GM04503 (cell line): Measurements from ENCODE around the gene THAP5.

Experiments used
- DNase-seq: peaks from one replicate; pipeline ENCODE4 v3.0.0-alpha.2; 2012; ENCODE audit warnings: low read depth

Gene THAP5

DNA sequence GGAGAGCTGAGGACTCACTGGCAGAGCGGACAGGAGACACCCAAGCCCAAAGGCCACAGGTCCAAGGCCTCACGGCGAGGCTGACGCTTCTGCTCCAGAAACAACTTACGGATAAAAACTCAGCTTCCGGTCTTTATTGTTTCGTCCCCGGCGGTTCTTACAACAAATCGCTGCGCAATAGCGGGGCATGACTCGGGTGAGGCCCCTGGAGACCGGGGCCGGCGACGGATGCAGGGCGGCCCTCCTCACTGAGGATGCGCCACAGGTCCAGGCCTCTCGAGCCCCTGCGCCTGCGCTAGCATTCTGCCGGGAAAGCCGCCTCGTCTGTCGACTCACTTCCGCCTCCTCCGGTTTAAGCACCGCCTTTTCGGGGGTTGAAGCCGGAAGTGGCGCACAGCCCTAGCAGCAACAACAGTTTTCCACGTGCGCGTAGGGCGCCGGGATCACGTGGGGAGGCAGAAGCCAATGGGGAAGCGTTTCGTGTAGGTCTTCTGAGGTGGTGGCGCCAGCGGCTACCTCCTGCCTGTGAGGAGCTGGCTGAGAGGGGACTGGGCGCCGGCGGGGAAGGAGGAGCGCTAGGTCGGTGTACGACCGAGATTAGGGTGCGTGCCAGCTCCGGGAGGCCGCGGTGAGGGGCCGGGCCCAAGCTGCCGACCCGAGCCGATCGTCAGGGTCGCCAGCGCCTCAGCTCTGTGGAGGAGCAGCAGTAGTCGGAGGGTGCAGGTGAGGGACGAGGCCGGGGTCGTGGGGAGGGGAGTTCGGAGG, at the start of gene THAP5, which contains the start of gene DNAJB9:
THAP5 (minus strand) TSS at position 326 of the 765 bp plus-strand sequence; CDS start at position 189, 137 bp downstream.
DNAJB9 (plus strand) TSS at position 494 of the 765 bp plus-strand sequence. CDS start 1,853 bp downstream, outside the sequence.
- DNase-seq: peak; percentile 95

- DNase-seq: no peak
These were observed 48.5 kb upstream of the THAP5 start for GRCh38 chr7:108618056-108618455.

DNA sequence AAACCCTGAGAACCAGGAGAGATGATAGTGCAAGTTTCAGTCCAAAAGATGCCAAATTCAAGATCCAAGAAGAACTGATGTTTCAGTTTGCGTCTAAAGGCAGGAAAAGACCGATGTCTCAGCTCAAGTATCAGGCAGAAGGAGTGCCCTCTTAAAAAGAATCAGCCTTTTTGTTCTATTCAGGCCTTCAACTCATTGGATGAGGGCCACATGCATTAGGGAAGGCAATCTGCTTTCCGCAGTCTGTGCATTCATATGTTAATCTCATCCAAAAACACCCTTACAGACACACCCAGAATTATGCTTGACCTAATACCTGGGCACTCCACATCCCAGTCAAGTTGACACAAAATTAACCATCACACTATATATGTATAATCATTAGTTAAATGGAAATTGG, 45.4 kb upstream of the THAP5 start:
- no peak for DNase-seq

GRCh38 chr7:108613949-108614381, 44.5 kb upstream of the THAP5 start:
- DNase-seq: no peak

DNA sequence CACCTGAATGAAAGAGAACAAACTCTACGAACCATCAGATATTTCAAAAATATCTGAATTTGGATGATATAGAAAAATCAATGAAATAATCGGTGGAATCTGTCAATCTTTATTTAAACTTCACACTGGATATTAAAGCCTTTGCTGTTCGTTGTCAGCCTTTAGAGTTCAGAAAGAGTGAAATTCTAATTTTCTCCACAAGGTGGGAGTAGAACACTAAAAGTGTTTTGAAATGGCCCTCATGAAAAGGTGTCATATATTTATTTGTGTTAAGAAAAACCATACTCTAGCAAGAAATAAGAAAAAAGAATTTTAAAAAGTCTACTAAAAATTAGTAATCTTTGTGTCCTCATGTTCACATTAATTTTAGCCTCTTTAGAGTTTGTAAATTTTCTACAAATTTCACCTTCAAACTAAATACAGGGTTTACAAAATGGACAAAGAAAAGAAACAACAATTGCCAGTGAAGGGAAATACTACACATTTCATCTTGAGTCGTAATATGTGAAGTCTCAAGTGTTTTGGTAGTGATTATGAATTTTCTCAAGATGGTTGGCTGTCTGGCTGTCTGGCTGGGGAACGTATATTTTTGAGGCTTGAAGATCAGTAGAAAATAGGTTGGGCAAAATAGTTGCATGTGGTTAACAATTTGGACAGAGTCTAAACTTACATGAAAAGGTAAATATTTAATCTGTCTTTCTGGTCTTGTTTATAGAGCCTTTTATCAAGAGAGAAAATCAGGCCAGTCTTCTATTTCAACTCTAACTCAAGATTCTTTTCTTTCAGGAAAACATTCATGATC, 43.8 kb upstream of the THAP5 start:
- DNase-seq: no peak

DNA sequence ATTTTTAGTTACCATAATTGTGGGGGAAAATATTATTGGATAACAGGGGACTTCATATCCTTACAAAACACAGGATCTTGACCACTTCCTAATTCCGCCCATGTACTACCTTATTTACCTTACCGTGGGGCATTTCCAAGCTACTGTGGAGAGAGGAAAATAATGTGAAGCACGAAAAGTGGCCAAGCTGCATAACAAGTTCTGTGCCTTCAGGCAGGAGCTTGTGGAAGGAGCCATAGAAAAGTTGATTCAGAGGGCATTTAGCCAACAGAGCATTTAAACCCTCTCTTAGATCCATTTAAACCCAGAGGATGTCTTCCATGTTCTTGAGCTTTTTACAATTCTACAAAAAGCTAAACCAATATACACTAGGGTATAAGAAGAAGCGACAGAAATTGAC, 41.8 kb upstream of the THAP5 start:
- DNase-seq: no peak

DNA sequence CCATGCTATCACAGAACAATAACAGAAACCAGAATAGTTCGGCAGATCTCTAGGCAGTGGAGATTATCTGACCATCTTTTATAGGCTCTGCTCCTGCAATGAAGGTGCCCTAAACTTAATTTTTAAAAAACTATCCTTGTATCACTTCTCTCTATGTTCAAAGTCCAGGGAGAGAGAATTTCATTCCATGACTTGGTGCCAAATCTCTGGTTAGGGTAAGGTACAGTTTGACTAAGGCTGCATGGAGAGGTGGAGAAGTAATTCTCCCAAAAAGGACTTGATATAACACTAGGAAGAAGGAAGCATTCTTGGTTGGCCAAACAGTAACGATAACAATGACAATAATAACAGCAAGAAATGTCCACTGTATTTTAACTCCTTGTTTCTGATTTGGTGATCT, 40.1 kb upstream of the THAP5 start:
- DNase-seq: no peak

GRCh38 chr7:108605559-108606201, 36.2 kb upstream of the THAP5 start:
- no peak for DNase-seq

GRCh38 chr7:108604307-108605077, 35.0 kb upstream of the THAP5 start:
- no peak for DNase-seq

DNA sequence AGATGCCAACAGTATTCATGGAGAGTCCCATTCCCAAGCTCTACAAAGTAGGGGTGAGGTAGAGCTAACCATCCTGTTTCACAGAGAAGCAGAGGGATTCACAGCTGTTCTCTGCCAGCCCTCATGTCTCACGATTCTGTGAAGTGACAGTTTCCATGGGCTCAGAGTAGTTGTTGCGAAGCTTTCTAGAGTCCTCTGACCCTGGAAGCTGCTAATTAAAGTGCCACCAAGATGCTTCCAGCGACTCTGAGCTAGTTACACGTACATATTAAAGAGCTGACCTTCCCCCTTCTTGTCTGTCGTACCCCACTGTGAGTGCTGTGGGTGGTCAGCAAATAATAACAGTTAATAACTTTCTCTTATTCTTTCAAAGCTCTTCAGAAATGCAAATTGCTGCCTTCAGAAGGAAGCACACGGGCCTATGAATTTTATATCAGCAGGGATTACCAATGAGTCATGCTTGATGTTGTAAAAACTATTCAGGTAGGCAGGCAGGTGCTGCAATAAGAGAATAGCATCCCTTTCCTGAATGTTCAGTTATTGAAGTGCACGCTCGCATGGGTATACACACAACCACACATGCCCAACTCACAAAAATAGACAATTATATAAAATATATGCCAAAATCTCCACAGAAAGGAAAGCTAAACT, 34.3 kb upstream of the THAP5 start:
- no peak for DNase-seq

DNA sequence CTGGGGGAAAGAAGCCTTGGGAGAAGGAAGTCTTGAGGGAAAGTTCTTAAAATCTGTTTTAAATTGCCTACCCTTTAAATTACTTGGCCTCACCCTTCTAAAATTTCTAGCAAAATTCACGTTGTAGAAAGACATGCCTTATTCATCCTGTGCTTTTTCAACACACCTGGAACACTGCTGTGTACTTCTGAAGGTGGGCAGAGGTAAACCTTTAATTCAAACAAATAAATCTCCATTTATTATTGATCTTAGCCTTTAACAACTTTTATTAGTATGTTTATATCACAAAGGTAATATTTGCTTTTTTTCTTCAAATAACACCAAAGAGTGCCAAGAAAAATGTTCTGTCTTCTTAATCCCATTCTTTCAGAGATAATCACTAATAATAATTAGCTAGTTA, 30.9 kb upstream of the THAP5 start:
- no peak for DNase-seq

GRCh38 chr7:108598914-108599580, 29.5 kb upstream of the THAP5 start:
- no peak for DNase-seq

DNA sequence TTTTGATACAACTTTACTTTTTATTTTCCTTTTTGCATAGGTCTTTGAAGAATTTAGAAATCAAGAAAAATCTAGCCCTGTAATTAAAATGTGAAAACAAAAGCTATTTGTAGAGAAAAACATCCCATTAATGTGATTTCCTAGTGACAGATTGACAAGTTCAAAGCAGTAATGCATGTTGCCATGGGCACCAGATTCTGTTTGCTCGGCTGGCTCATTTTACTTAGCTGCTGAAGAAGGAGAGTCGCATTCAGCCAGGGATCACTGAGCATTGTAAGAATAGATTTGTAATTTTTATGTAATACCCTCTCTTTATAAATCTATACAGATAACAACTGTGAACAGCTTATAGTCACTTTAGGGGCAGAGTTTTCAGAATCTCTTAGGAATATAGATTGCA, 28.6 kb upstream of the THAP5 start:
- no peak for DNase-seq

- DNase-seq: no peak
These were observed 27.1 kb upstream of the THAP5 start for GRCh38 chr7:108596560-108596959.

DNA sequence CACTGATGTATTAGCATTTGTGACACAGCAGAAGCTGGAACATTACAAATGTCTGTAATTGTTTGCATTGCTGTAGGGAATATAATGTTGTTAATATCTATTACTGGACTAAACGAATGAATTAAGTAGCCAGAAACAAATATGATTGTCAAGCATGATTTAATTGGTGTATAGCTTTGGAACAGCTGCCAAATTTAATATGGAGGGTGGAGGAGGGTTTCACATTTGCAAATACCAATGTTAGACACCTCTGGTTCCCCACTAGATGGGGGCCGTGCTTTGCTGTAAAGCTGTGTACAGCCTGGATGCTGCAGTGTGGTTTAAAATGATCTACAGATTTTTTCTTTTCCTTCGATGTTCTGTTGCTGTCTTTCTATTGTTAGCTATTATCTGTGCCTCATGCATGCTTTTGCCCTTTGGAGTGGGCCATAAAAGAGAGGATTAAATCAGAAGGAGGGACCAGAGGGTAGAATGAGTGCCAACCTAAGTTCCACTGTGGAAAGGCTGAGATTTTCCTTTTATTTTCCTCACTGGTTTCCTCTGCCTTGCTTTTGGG, 23.2 kb upstream of the THAP5 start:
- DNase-seq: no peak

DNA sequence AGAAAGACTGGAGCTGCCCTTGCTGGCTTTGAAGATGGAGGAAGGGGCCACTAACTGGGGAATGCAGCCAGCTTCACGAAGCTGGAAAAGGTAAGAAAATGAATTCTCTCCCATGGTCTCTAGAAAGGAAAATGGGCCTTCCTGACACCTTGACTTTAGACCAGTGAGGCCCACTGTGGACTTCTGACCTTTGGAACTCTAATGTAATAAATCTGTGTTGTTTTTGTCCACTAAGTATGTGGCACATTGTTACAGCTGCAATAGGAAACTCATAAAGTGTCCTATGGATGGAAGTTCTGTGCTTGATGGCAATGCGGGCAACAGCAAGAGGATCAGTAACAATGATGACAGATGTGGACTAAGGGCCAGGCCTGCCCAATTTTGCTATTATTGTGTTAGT, 21.1 kb upstream of the THAP5 start:
- no peak for DNase-seq

GRCh38 chr7:108589874-108590273, 20.4 kb upstream of the THAP5 start:
- no peak for DNase-seq

- no peak for DNase-seq
These were observed 19.7 kb upstream of the THAP5 start for GRCh38 chr7:108589199-108589598.

GRCh38 chr7:108586274-108586710, 16.8 kb upstream of the THAP5 start:
- no peak for DNase-seq

GRCh38 chr7:108585843-108586242, 16.3 kb upstream of the THAP5 start:
- DNase-seq: no peak
